AG08395 (cell line): ENCODE data around the gene POLK.

Experiments
- DNase-seq: peaks from one replicate; pipeline ENCODE4 v3.0.0; 2012; ENCODE audit warnings: mixed read lengths, low spot score

Gene POLK

GRCh38 chr5:75510836-75511434, 756 bp upstream of the POLK start:
- DNase-seq: peak; percentile 20

- DNase-seq: peak; percentile 1
These were observed 838 bp downstream of the POLK start for GRCh38 chr5:75512383-75513074.

DNA sequence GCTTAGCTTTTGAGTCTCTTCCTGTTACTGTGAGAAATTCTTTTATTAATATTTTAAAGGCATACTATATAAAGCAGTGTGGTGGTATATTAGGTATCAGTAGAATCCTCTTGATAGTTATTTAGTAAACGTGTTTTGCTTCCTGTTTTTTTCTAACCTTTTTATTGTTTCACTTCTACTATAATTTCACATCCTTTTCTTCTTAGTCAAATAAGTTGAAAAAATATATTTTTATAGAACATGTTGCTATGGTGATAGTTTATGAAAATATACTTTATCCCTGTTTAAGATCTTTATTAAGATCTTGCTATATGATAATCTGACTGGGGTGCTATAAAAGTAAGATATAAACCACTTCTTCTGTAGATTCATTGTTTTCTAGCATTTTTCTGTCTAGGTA, 2.1 kb downstream of the POLK start:
- DNase-seq: no peak

DNA sequence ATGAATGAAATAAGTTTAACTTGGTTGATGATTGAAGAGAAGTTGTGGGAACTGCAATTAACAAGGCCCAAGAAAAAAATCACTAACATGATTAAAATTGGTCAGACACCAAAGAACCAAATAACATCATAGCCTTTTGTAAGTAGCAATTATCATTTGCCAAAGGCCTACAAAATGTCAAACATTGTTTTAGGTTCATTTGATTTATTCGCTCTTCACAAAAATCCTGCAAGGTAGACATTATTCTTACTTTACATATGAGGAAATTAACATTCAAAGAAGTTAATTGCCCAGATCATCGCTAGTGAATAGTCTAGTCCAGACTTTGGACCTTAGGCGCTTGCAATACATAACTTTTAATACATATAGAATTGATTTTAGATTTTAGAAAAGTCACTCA, 2.6 kb downstream of the POLK start:
- no peak for DNase-seq

GRCh38 chr5:75519761-75520160, 8.1 kb downstream of the POLK start:
- DNase-seq: no peak

GRCh38 chr5:75521195-75521594, 9.5 kb downstream of the POLK start:
- DNase-seq: no peak

DNA sequence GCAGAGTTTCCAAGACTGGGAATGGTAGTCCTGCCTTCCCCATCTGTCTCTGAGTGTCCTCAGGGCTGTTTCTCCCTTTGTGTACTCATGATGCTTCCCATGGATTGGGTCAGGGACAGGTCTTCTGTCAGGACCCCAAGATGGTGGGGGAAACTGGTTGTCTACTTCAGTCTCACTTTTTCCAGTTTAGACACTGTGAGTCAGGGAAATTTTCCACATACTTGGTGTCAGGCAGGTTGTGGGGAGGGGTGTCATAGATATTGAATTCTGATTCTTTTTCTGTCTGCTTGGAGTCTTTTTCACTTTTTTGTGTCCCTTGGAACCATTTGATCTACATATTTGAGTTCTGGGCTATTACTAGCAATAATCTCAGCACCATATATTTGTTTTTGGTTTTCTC, 10.3 kb downstream of the POLK start:
- DNase-seq: no peak

DNA sequence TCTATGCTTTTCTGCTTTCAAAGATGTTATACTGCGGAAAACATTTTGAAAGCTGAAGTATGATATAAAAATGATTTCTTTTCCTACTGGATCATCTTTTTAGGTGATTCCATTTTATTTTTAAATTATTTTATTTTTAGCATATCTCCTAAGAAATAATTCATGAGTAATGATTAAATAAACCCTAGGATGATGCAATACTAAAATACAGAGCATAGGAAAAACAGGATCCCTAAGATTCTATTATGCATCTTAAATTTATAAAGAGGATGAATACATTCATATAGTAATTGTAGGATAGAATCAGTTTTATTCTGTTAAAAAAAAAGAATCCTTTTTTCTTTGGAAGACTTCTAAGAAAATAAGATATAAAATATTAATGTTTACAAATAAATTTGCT, 10.9 kb downstream of the POLK start:
- DNase-seq: no peak

DNA sequence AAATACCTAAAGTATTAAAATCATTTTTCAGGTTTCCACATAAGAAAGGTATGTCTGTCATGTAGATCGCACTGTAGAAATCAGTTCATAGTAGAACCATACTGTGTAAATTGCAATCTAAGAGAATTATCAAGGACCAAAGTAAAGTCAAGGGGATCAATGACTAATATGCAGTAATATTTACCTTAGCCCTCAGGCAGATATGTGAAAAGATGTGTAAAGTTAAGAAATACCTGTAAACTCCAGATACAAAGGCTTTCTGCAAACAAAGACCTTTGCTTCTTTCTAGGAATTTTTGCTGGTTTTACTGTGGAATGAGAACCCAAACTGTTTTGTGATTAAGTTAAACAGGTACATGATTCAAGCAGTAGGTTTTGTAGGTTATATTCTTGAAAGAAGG, 11.6 kb downstream of the POLK start:
- no peak for DNase-seq

DNA sequence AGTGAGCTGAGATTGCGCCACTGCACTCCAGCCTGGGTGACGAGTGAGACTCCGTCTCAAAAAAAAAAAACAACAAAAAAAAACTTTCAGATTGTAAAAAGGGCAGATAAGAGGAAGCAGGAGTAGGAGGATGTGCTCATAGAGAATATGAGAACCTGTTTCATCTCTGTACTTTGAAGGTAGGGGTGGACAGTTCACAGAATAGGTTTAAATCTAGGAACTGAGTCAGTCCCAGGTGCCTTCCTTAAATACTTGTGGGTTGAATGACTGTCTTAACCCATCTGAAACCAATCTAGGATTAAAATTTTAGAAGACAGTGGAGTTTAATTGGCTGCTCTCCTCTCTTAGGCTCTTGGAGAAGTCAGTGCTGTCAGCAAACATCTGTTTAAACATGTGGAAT, 12.4 kb downstream of the POLK start:
- DNase-seq: peak; percentile 4

DNA sequence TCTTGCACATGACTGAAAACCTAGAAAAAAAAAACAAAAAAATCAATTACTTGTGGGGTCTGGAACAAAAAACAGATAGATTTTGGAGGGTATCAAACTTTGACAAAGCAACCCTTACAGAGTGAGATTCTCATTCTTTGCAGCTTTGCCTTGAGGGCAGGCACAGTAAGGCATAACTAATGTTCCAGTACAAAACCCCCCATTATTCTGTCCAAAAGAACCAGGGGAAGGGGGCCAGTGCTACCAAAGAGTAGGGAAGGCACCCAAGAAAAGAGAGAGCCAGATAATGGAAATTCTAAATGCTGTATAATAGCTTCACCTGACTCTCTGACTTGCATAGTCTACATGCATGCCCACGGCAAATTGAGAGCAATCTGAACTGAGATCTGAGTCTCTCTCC, 12.9 kb downstream of the POLK start:
- no peak for DNase-seq

DNA sequence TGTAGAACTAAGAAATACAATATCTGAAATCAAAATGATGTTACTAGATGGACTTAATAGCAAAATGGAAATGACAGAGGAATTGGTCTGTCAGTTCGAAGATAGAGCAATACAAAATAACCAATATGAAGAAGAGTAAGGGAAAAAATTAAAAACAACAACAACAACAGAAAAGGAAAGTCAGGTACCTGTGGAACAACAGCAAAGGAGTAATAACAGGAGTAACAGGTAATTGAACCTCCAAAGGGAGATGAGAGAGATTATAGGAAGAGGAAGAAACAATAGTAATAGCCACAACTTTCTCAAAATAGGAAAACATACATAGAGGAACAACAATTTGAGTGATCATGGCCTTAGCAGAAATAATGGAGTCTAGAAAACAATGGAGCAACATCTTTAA, 13.7 kb downstream of the POLK start:
- no peak for DNase-seq

GRCh38 chr5:75526070-75526469, 14.4 kb downstream of the POLK start:
- DNase-seq: no peak

- DNase-seq: no peak
These were observed 17.5 kb downstream of the POLK start for GRCh38 chr5:75529185-75529584.

DNA sequence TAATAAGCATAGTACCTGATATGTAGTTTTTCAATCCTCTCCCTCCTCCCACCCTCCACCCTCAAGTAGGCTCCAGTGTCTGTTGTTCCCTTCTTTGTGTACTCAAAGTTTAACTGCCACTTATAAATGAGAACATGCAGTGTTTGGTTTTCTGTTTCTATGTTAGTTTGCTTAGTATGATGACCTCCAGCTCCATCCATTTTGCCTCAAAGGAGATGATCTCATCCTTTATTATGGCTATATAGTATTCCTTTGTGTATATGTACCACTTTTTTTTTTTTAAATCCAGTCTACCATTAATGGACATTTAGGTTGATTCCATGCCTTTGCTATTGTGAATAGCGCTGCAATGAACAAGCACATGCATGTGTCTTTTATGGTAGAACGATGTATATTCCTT, 20.5 kb downstream of the POLK start:
- no peak for DNase-seq

DNA sequence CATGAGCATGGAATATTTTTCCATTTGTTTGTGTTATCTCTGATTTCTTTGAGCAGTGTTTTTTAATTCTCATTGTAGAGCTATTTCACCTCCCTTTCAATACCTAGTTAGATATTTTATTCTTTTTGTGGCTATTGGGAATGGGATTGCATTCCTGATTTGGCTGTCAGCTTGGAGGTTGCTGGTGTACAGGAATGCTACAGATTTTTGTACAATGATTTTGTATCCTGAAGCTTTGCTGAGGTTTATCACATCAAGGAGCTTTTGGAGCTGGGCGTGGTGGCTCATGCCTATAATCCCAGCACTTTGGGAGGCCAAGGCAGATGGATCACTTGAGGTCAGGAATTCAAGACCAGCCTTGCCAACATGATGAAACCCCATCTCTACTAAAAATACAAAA, 22.0 kb downstream of the POLK start:
- DNase-seq: peak; percentile 21

DNA sequence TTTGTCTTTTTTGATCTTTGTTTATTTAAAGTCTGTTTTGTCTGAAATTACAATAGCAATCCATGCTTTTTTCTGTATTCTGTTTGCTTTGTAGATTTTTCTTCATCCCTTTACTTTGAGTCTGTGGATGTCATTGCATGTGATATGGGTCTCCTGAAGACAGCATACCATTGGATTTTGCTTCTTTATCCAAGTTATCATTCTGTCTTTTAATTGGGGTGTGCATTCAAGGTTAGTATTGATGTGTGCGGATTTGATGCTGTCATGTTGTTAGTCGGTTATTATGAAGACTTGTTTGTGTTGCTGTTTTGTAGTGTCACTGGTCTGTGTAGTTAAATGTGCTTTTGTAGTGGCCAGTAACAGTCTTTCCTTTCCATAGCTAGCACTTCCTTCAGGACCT, 23.0 kb downstream of the POLK start:
- no peak for DNase-seq

GRCh38 chr5:75536147-75536546, 24.5 kb downstream of the POLK start:
- no peak for DNase-seq

- peak; percentile 14 for DNase-seq
These were observed 25.1 kb downstream of the POLK start for GRCh38 chr5:75536694-75537360.

DNA sequence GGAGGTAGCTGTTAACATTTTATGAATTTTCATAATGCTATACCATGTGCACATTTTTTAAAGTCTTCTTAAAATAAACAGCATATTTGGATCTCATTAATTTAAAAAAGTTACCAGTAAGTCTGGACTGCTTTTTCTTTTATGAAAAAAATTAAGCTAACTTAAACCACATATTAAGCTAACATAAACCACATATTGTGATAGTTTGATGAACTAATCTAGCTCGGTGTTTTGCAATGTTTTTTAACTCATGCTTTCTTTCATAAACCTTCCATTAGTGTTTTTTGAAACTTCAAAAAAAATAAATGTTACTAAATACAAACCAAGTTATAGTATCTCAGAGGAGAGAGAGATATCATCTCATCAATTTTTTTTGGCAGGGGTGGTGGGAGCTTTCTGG, 26.5 kb downstream of the POLK start:
- no peak for DNase-seq

DNA sequence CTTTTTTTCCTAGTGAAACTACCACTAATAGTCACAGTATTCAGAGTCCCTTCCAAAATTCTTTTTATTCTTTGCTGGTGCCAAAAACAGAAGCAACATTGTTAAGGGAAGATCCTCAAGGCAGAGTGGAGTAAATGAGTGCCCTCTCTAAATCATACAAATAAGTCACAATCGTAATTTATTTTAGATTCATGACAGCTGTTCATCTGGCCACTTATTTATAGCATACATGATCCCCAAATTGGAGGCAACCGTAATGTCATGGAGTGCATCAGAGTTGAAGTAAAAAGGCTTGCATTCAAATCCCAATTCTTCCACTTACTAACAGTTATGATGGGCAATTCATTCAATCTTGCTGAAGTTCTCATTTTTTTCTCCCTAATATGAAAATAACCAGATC, 33.4 kb downstream of the POLK start:
- no peak for DNase-seq

GRCh38 chr5:75546830-75547229, 35.1 kb downstream of the POLK start:
- DNase-seq: no peak

DNA sequence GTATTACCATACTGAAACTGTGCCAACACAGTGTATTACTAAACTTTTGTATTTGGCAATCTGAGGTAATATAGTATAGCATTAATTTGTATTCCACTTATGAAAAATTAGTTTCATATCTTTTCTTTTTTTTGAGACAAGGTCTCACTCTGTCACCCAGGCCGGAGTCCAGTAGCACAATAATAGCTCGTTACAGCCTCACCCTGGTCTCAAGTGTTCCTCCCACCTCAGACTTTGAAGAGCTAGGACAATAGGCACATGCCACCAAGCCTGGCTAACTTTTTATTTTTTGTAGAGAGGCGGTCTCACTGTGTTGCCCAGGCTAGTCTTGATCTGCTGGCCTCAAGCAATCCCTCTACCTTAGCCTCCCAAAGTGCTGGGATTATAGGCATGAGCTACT, 36.1 kb downstream of the POLK start:
- DNase-seq: no peak

- no peak for DNase-seq
These were observed 38.9 kb downstream of the POLK start for GRCh38 chr5:75550597-75550996.
